Transverse colon (tissue), 4 donors: ENCODE results near the gene AREL1. TPM values are rescaled to one million over a fixed set of nuclear protein-coding genes. Genes with fewer than 3 reads are reported as not detected.

Source experiments
- DNase-seq: peaks from one replicate; pipeline ENCODE4 v3.0.0-alpha.2; 2019
- H3K27ac ChIP-seq, 4 donors: fragments of 200-600 bp; sonication (generic); 2 replicates each; pipeline ENCODE4 v1.5.1; 2016 to 2018; ENCODE audit warnings: inconsistent platforms in 4 of 4
- H3K27me3 ChIP-seq: fragments of 200-600 bp; sonication (generic); 2 replicates; pipeline ENCODE4 v1.5.1; 2017; ENCODE audit warnings: inconsistent platforms
- H3K36me3 ChIP-seq, 4 donors: fragments of 200-600 bp; sonication (generic); 2 replicates each; pipeline ENCODE4 v1.5.1; 2017 to 2019; ENCODE audit warnings: inconsistent platforms in 4 of 4
- H3K4me1 ChIP-seq, 4 donors: fragments of 200-600 bp; sonication (generic); 2 replicates each; pipeline ENCODE4 v1.5.1; 2017 to 2020; ENCODE audit warnings: inconsistent platforms in 4 of 4
- H3K4me3 ChIP-seq, 4 donors: fragments of 200-600 bp; sonication (generic); 1 replicate in 1 of 4; 2 replicates in 3 of 4; pipeline versions ENCODE4 v1.5.1 to v1.6.1; 2017 to 2019; ENCODE audit warnings: inconsistent platforms in 4 of 4
- H3K9me3 ChIP-seq, 2 donors: fragments of 200-600 bp; sonication (generic); 2 replicates each; pipeline ENCODE4 v1.5.1; 2017 to 2019; ENCODE audit warnings: inconsistent platforms in 2 of 2
- CTCF ChIP-seq, 5 experiments: fragments of 200-600 bp in 3 of 5; fragments of 450-650 bp in 2 of 5; sonication (generic) in 3 of 5; IDR thresholded peaks; 1 replicate in 2 of 5; 2 replicates in 3 of 5; pipeline ENCODE4 v1.5.1; 2016 to 2017; ENCODE audit warnings: antibody characterized with exemption in 5 of 5, inconsistent platforms in 3 of 5, mild to moderate bottlenecking in 2 of 5, moderate library complexity in 1 of 5
- EP300 ChIP-seq: sonication (generic); formaldehyde crosslinking; IDR thresholded peaks from one replicate; pipeline ENCODE4 v1.6.1; 2017; ENCODE audit warnings: antibody characterized with exemption, low read depth
- POLR2A ChIP-seq: fragments of 450-650 bp; IDR thresholded peaks from one replicate; pipeline ENCODE4 v1.6.1; 2016; ENCODE audit warnings: antibody characterized with exemption, mild to moderate bottlenecking, moderate library complexity
- POLR2AphosphoS5 ChIP-seq, 3 donors: sonication (generic); formaldehyde crosslinking; IDR thresholded peaks; one replicate each; pipeline ENCODE4 v1.6.1; 2016; ENCODE audit warnings: antibody characterized with exemption in 3 of 3
- WGBS, 2 donors: methylation state at CpG; one replicate each; pipeline ENCODE4 v1.1.5; 2018; ENCODE audit warnings: low coverage in 1 of 2; 5-methylcytosine and 5-hydroxymethylcytosine counted together
- in situ Hi-C, 4 donors: fragments of 200-750 bp; cut with MboI; loops; one replicate each; pipeline versions ENCODE4 v1.15.0 to v1.15.1; 2017; ENCODE audit warnings: low sequenced_read_pairs in 3 of 4, low pct_ligation_motif_present in 1 of 4, low pct_unique_long_range_greater_than_20kb in 1 of 4
- intact Hi-C: fragments of 100-400 bp; cut with DNase I; formaldehyde crosslinking; loops from one replicate; pipeline ENCODE4 v1.15.1; 2023; ENCODE audit warnings: low total_unique reads
- total RNA-seq, 4 donors: library from RNA; depleted of rRNA; stranded (reverse); fragments of >200 nt; gene quantifications; one replicate each; pipeline ENCODE4 v1.1.0, GENCODE V29; 2016

AREL1 gene
- total RNA-seq, 4 donors from 2014 or later: 22.4 to 57.1 (median 41.1) TPM

DNA sequence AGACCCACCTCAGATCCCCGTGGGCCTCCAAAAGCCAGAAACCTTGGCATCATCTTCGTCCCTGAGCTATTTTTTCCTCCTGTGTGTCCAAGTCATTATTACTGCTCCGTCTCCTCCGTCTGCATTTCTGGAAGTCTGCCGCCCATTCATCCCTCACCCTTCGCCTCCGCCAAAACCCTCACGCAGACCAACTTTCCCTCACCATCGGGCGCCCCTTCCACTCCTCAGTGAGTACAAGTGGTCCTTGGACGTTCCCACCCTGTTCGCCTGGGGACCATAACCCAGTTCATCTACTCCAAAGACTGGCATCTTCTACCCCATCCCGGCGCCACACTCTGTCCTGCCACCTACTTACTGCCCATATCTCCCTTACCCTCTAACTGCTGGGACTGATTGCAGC, 97.1 kb downstream of the AREL1 start:
- Histone ChIP-seq H3K4me3 (no peak overlapping the region), H3K9me3 (no peaks in the 10 kb centered on the region), H3K4me1 (peaks cover 0 to 46% (median 34%) of the 10 kb centered on the region in 4 donors), H3K36me3 (no peaks in the 10 kb centered on the region), H3K27me3 (peaks cover 17% of the 10 kb centered on the region), H3K27ac (no peak overlapping the region)
- no peak for TF ChIP-seq POLR2A
- TF ChIP-seq POLR2AphosphoS5 (IDR thresholded peaks at IDR 0.05): no peak
- no peak for TF ChIP-seq CTCF (IDR thresholded peaks at IDR 0.05)
- no peak for TF ChIP-seq EP300
- intact Hi-C loops: no loop called here
- DNase-seq: no peak
- in situ Hi-C loops: no loop called here
- WGBS, 2 donors: 94% methylated on average over 6 to 14 of the region's 14 CpGs

GRCh38 chr14:74614508-74615495, 98.1 kb downstream of the AREL1 start:
- peaks cover 18% of the 10 kb centered on the region for H3K27me3 ChIP-seq
- H3K27ac ChIP-seq: no peak overlapping the region
- H3K4me1 ChIP-seq: peaks cover 0 to 41% (median 31%) of the 10 kb centered on the region in 4 donors
- no peak for DNase-seq
- H3K9me3 ChIP-seq: no peaks in the 10 kb centered on the region
- H3K36me3 ChIP-seq: no peaks in the 10 kb centered on the region
- TF ChIP-seq POLR2AphosphoS5 (IDR thresholded peaks at IDR 0.05) (no peak), POLR2A (no peak), EP300 (no peak), CTCF (IDR thresholded peaks at IDR 0.05) (no peak)
- intact Hi-C loops (no loop called here), in situ Hi-C loops (no loop called here)
- H3K4me3 ChIP-seq: no peak overlapping the region
- WGBS, 2 donors: 81 to 82% methylated on average over 3 to 8 of the region's 8 CpGs

- peaks cover 18% of the 10 kb centered on the region for H3K27me3 ChIP-seq
- TF ChIP-seq POLR2A (no peak), CTCF (IDR thresholded peaks at IDR 0.05) (no peak), EP300 (no peak), POLR2AphosphoS5 (IDR thresholded peaks at IDR 0.05) (no peak)
- no peaks in the 10 kb centered on the region for H3K9me3 ChIP-seq
- peaks cover 0 to 30% (median 22%) of the 10 kb centered on the region in 4 donors for H3K4me1 ChIP-seq
- no peak overlapping the region for H3K4me3 ChIP-seq
- no peaks in the 10 kb centered on the region for H3K36me3 ChIP-seq
- 71% methylated on average over 16 of the region's 16 CpGs; no CpG with 5 or more reads in 1 of the 2 donors for WGBS, 2 donors
- in situ Hi-C loops: no loop called here
- no peak for DNase-seq
- intact Hi-C loops: no loop called here
- H3K27ac ChIP-seq: no peak overlapping the region
These were observed 99.5 kb downstream of the AREL1 start for GRCh38 chr14:74613211-74613914.

- Histone ChIP-seq H3K4me3 (peak overlapping the region; percentile 49 to 69 (median 58)), H3K4me1 (peaks cover 0 to 22% (median 17%) of the 10 kb centered on the region in 4 donors), H3K27me3 (peaks cover 18% of the 10 kb centered on the region), H3K27ac (peak overlapping the region; percentile 41 to 59 (median 48)), H3K9me3 (no peaks in the 10 kb centered on the region), H3K36me3 (no peaks in the 10 kb centered on the region)
- in situ Hi-C loops (no loop called here), intact Hi-C loops (no loop called here)
- TF ChIP-seq CTCF (IDR thresholded peaks at IDR 0.05): peak; percentile 49 to 69 (median 56)
- TF ChIP-seq EP300: no peak
- no peak for TF ChIP-seq POLR2A
- WGBS, 2 donors: 4% methylated on average over 65 of the region's 69 CpGs; no CpG with 5 or more reads in 1 of the 2 donors
- DNase-seq: peak; percentile 82
These were observed 100.4 kb downstream of the AREL1 start for GRCh38 chr14:74612350-74613021.
